Measurements from ENCODE around the gene USP6. TPM values are rescaled to one million over a fixed set of nuclear protein-coding genes. Genes with fewer than 3 reads are reported as not detected.
"Not testable (repeated sequence)": the region's sequence is repeated elsewhere in the genome, so short reads cannot be mapped to it uniquely, and the experiment has no call there.

The USP6 gene
- total RNA-seq, 1 experiment from 2014 or later: 0.10 TPM

DNA sequence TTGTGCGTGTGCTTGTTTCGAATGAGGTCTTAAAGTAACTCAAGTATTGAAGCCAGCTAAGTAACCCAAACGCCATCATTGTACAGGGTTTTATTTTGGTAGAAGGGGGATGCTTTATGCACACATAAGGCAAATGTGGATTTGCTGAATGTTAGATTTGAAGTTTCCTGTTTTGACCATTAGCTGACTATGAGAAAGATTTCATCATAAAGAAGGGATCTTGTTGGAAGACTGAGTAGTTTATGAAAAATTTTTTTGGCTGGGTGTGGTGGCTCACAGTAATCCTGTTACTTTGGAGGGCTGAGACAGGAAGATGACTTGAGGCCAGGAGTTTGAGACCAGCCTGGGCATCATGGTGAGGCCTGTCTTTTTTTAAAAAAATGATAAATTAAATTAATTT is 47.6 kb upstream of the USP6 start:
- Histone ChIP-seq H3K79me2 (ENCODE audit: insufficient read depth, low read length) (no peaks in the 10 kb centered on the region), H3K27ac (ENCODE audit: low read depth, low read length) (no peak overlapping the region), H3K4me1 (ENCODE audit: control insufficient read depth in 1 of 2, insufficient read depth in 2 of 2, low read length in 2 of 2) (no peaks in the 10 kb centered on the region), H3K9me2 (ENCODE audit: insufficient read depth) (no peaks in the 10 kb centered on the region), H2AFZ (ENCODE audit: low read depth, low read length, poor library complexity, severe bottlenecking) (no peak overlapping the region), H3K4me2 (ENCODE audit: low read length) (no peak overlapping the region), H4K20me1 (ENCODE audit: insufficient read depth) (no peaks in the 10 kb centered on the region), H3K4me3 (replicated peaks in 1 of 2; ENCODE audit: low read depth in 1 of 2, low read length in 2 of 2) (no peak overlapping the region), H3K9ac (ENCODE audit: low read length) (no peak overlapping the region), H3K36me3 (ENCODE audit: control insufficient read depth in 1 of 2, insufficient read depth in 2 of 2, low read length in 2 of 2) (no peaks in the 10 kb centered on the region), H3K27me3 (ENCODE audit: insufficient read depth, low read length) (no peaks in the 10 kb centered on the region), H3K9me3 (ENCODE audit: control insufficient read depth in 1 of 2, insufficient read depth in 1 of 2, low read depth in 1 of 2, low read length in 2 of 2) (no peaks in the 10 kb centered on the region)
- DNase-seq (ENCODE audit: low read depth, low spot score) (no peak), ATAC-seq (no peak)
- ChIA-PET CTCF (no interaction called here), RAD21 (ENCODE audit: low non-redundant PET in 1 of 2, low total read pairs in 2 of 2, uncharacterized antibody in 2 of 2, unreplicated experiment in 2 of 2) (no interaction called here), POLR2A (no interaction called here)
- BruUV-seq (replicated peaks): no TSS peak
- TF ChIP-seq, protein P1, sequence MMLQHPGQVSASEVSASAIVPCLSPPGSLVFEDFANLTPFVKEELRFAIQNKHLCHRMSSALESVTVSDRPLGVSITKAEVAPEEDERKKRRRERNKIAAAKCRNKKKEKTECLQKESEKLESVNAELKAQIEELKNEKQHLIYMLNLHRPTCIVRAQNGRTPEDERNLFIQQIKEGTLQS (IDR thresholded peaks at IDR 0.05): no peak
- TF ChIP-seq ELF1 (IDR thresholded peaks at IDR 0.05; ENCODE audit: borderline replicate concordance, low read depth) (no peak), EZH2 (IDR thresholded peaks at IDR 0.05) (no peak), POLR2A (IDR thresholded peaks at IDR 0.05; ENCODE audit: borderline replicate concordance, extremely low read depth, insufficient read depth, insufficient read length) (no peak)
- TF ChIP-seq, protein P2, sequence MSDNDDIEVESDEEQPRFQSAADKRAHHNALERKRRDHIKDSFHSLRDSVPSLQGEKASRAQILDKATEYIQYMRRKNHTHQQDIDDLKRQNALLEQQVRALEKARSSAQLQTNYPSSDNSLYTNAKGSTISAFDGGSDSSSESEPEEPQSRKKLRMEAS (IDR thresholded peaks at IDR 0.05): no peak
- intact Hi-C loops (cut with micrococcal nuclease): no loop called here

DNA sequence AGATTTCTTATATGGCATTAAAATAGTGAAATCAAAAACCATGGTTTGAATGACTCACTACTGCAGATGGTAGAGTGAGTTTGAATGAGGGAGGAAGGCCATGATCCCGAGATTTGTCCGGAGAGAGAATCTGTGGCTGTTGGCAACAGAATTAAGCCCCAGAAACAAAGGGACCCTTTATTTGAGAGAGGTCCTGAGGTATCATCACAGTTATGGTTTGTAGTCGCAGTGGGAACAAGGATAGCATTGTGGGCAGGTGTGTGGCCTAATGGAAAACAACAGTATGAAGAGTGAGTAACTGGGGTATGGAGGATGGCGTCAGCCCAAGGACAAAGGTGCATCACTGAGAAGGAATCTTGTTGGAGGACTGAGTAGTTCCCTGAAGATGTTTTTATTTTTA is 46.1 kb upstream of the USP6 start:
- no peak overlapping the region for H3K9ac ChIP-seq (ENCODE audit: low read length)
- no TSS peak for BruUV-seq (replicated peaks)
- H2AFZ ChIP-seq (ENCODE audit: low read depth, low read length, poor library complexity, severe bottlenecking): no peak overlapping the region
- no peaks in the 10 kb centered on the region for H3K4me1 ChIP-seq (ENCODE audit: control insufficient read depth in 1 of 2, insufficient read depth in 2 of 2, low read length in 2 of 2)
- no peaks in the 10 kb centered on the region for H3K9me3 ChIP-seq (ENCODE audit: control insufficient read depth in 1 of 2, insufficient read depth in 1 of 2, low read depth in 1 of 2, low read length in 2 of 2)
- no peaks in the 10 kb centered on the region for H3K9me2 ChIP-seq (ENCODE audit: insufficient read depth)
- no peak overlapping the region for H3K27ac ChIP-seq (ENCODE audit: low read depth, low read length)
- H3K4me2 ChIP-seq (ENCODE audit: low read length): no peak overlapping the region
- no peak overlapping the region for H3K4me3 ChIP-seq (replicated peaks in 1 of 2; ENCODE audit: low read depth in 1 of 2, low read length in 2 of 2)
- TF ChIP-seq YY1 (IDR thresholded peaks at IDR 0.05; ENCODE audit: extremely low read depth, insufficient replicate concordance, low read depth, low read length) (no peak), FOSL1 (IDR thresholded peaks at IDR 0.05; ENCODE audit: low read depth) (no peak), SP1 (IDR thresholded peaks at IDR 0.05; ENCODE audit: low read depth) (no peak), ZFX (IDR thresholded peaks at IDR 0.05) (no peak), EZH2 (IDR thresholded peaks at IDR 0.05) (no peak)
- no peak for ATAC-seq
- H3K79me2 ChIP-seq (ENCODE audit: insufficient read depth, low read length): no peaks in the 10 kb centered on the region
- ChIA-PET RAD21 (ENCODE audit: low non-redundant PET in 1 of 2, low total read pairs in 2 of 2, uncharacterized antibody in 2 of 2, unreplicated experiment in 2 of 2) (no interaction called here), POLR2A (no interaction called here), CTCF (no interaction called here)
- intact Hi-C loops (cut with micrococcal nuclease): no loop called here
- H3K27me3 ChIP-seq (ENCODE audit: insufficient read depth, low read length): no peaks in the 10 kb centered on the region
- no peaks in the 10 kb centered on the region for H4K20me1 ChIP-seq (ENCODE audit: insufficient read depth)
- no peak for DNase-seq (ENCODE audit: low read depth, low spot score)
- H3K36me3 ChIP-seq (ENCODE audit: control insufficient read depth in 1 of 2, insufficient read depth in 2 of 2, low read length in 2 of 2): no peaks in the 10 kb centered on the region

DNA sequence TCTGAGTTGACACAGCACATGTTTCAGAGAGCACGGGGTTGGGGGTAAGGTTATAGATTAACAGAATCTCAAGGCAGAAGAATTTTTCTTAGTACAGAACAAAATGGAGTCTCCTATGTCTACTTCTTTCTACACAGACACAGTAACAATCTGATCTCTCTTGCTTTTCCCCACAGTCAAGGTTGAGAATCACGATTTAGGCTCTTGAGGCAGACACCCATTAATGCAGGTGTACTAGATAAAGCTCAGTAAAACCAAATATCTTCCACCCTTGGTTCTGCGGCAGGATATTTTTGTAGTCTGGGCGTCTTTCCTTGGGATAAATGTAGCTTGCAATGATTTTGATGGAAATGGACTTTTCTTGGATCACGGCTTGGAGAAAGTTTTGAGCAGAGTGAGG is 40.4 kb upstream of the USP6 start:
- H3K9ac ChIP-seq (ENCODE audit: low read length); H3K9me2 ChIP-seq (ENCODE audit: insufficient read depth); DNase-seq (ENCODE audit: low read depth, low spot score); H4K20me1 ChIP-seq (ENCODE audit: insufficient read depth); H3K4me1 ChIP-seq (ENCODE audit: control insufficient read depth in 1 of 2, insufficient read depth in 2 of 2, low read length in 2 of 2); H3K4me2 ChIP-seq (ENCODE audit: low read length); H3K4me3 ChIP-seq (replicated peaks in 1 of 2; ENCODE audit: low read depth in 1 of 2, low read length in 2 of 2); CTCF ChIA-PET; POLR2A ChIA-PET; H3K27ac ChIP-seq (ENCODE audit: low read depth, low read length); intact Hi-C loops (cut with micrococcal nuclease); ATAC-seq; BruUV-seq (replicated peaks); H3K79me2 ChIP-seq (ENCODE audit: insufficient read depth, low read length); H3K36me3 ChIP-seq (ENCODE audit: control insufficient read depth in 1 of 2, insufficient read depth in 2 of 2, low read length in 2 of 2); H2AFZ ChIP-seq (ENCODE audit: low read depth, low read length, poor library complexity, severe bottlenecking); H3K27me3 ChIP-seq (ENCODE audit: insufficient read depth, low read length); H3K9me3 ChIP-seq (ENCODE audit: control insufficient read depth in 1 of 2, insufficient read depth in 1 of 2, low read depth in 1 of 2, low read length in 2 of 2): not testable (repeated sequence)
- RAD21 ChIA-PET (ENCODE audit: low non-redundant PET in 1 of 2, low total read pairs in 2 of 2, uncharacterized antibody in 2 of 2, unreplicated experiment in 2 of 2): interaction anchor here in 1 of 2 experiments (0.6 kb wide), 1 partner anchor 11 kb away, joined by 3 read pairs; no protein-coding TSS in a partner anchor

DNA sequence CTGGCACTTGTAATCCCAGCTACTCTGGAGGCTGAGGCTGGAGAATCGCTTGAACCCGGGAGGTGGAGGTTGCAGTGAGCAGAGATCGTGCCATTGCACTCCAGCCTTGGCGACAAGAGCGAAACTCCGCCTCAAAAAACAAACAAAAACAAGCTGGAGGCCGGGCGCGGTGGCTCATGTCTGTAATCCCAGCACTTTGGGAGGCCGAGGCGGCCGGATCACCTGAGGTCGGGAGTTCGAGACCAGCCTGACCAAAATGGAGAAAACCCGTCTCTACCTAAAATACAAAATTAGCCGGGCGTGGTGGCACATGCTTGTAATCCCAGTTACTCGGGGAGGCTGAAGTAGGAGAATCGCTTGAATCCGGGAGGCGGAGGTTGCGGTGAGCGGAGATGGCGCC is 38.6 kb upstream of the USP6 start:
- H3K4me1 ChIP-seq (ENCODE audit: control insufficient read depth in 1 of 2, insufficient read depth in 2 of 2, low read length in 2 of 2); H4K20me1 ChIP-seq (ENCODE audit: insufficient read depth); POLR2A ChIA-PET; RAD21 ChIA-PET (ENCODE audit: low non-redundant PET in 1 of 2, low total read pairs in 2 of 2, uncharacterized antibody in 2 of 2, unreplicated experiment in 2 of 2); H3K4me3 ChIP-seq (replicated peaks in 1 of 2; ENCODE audit: low read depth in 1 of 2, low read length in 2 of 2); H2AFZ ChIP-seq (ENCODE audit: low read depth, low read length, poor library complexity, severe bottlenecking); H3K79me2 ChIP-seq (ENCODE audit: insufficient read depth, low read length); ATAC-seq; H3K27me3 ChIP-seq (ENCODE audit: insufficient read depth, low read length); H3K9me3 ChIP-seq (ENCODE audit: control insufficient read depth in 1 of 2, insufficient read depth in 1 of 2, low read depth in 1 of 2, low read length in 2 of 2); H3K36me3 ChIP-seq (ENCODE audit: control insufficient read depth in 1 of 2, insufficient read depth in 2 of 2, low read length in 2 of 2); H3K9ac ChIP-seq (ENCODE audit: low read length); BruUV-seq (replicated peaks); intact Hi-C loops (cut with micrococcal nuclease); CTCF ChIA-PET; H3K27ac ChIP-seq (ENCODE audit: low read depth, low read length); H3K4me2 ChIP-seq (ENCODE audit: low read length); DNase-seq (ENCODE audit: low read depth, low spot score); H3K9me2 ChIP-seq (ENCODE audit: insufficient read depth): not testable (repeated sequence)
